GM21515 (cell line): ENCODE measurements around the gene MOB1A.
"Not testable (repeated sequence)": the region's sequence is repeated elsewhere in the genome, so short reads cannot be mapped to it uniquely, and the experiment has no call there.

Source experiments
- ATAC-seq: cut with Tn5 transposase; IDR thresholded peaks from one replicate; pipeline ENCODE4 v1.9.1; 2021; ENCODE audit not compliant: unreplicated experiment

Gene MOB1A

DNA sequence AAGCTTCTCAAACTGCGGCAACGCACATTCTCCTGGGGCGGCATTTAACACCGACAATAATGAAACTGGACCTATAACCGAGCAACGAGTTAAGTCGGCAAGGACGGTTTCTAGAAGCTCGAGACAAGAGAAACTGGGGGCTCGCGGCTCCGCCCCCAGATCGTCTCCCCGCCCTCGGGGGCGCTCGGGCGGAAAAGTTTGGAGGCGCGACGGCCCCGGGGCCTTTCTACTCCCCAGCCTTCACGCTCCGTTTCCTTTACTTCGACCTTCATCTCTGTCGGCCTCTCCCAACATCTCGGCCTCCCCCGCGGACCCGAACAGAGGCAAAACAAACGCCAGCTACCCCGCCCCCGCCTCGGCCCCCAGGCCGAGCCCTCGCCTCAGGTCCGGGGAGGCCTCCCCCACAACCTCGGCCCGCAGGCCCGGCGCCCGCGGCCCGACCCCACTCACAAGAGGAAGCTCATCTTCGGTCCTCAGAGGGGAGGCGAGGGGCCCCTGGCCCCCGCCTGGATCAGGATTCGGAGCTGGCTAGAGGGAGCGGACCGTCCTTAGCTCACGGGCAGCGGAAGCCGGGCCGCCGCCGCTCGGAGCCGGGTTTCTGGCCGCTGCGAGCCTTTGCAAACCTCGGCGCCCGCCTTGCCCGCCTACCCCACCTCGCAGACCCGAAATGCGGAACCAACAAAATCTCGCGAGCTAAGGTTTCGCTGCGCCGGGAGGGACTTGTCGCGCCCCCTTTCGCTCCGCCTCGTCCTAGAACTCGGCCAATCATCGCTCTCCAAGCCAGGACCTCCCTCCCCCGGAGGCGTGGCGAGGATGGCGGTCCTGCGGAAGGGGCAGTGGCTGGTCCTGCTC is at the start of gene MOB1A:
MOB1A (minus strand) TSS at position 669 of the 852 bp plus-strand sequence; CDS start at position 464, 205 bp downstream.
- ATAC-seq = peak; percentile 82

DNA sequence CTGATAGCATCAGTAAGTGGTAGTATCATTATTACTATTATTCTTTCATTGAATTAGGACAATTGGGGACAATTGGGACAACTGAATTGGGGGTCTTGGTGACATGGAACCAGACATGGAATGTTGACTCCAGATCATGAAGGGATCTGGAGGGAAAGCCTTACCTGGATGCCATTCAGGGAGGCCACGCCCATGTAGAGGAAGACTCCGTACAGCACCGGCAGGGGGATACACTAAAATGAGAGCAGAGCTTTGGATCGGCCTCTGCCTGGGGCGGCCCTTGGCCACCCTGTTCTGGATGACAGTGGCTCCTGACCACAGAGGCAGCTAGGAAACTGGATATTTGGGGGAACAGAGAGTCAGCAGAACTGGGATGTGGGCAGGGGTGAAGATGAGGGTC is 49.0 kb upstream of the MOB1A start:
- no peak for ATAC-seq

DNA sequence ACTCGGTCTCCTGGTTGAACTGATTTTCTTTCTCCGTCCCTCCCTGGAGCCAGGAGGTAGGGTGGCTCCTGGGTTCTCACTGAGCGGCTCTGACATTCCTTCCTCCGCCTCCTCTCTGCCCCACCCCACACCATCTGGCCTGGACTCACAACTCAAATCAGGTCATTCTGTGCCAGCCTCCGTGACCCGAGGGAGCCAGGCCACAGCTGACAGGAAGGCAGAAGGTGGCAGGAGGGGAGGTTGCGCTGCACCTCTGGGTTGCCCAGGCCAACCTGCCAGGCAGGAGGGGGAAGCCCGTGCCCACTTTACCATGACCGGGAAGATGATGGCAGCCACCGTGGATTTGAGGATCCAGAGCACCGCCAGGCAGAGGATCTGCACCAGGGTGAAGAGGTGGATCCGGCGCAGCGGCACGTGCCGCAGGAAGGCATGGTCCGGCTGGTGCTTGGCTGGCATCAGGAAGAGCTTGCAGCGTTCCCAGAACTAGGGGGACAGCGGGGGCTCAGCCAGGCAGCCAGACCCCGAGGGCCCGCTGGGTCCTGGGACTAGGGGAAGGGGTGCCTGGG is 48.1 kb upstream of the MOB1A start:
- ATAC-seq = no peak

DNA sequence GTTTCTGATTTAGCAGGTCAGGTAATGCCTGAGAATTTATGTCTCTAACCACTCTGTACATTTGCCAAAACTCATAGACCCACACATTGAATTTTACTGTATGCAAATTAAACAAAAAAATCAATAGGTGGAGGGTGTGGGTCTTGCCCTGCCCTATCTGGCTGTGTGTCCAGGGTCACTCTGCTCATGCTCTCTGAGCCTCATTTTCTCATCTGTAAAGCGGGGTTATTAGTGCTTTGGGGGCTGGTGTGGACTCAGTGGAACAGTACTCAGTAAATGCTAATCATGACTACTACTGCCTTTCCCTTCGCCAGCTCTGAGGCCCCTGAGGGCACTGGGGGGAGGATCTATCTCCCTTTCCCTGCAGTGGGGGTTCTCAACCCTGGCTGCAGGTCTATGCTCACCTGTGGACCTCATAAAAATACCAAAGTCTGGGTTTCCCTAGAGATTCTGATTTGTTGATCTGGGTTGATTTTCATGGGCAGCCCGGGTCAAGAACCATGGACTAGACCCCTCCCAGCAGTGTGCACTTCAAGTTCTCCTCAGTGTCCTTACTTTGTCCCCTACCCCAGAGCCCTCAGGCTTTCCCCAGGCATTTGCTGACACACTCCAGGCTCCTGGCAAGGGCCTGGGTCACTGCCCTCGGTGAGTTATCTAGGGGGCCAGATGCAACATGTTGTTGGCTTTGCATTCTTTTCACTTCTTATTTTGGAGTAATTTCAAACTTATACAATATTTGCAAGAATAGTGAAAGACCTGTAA is 47.2 kb upstream of the MOB1A start:
- no peak for ATAC-seq

DNA sequence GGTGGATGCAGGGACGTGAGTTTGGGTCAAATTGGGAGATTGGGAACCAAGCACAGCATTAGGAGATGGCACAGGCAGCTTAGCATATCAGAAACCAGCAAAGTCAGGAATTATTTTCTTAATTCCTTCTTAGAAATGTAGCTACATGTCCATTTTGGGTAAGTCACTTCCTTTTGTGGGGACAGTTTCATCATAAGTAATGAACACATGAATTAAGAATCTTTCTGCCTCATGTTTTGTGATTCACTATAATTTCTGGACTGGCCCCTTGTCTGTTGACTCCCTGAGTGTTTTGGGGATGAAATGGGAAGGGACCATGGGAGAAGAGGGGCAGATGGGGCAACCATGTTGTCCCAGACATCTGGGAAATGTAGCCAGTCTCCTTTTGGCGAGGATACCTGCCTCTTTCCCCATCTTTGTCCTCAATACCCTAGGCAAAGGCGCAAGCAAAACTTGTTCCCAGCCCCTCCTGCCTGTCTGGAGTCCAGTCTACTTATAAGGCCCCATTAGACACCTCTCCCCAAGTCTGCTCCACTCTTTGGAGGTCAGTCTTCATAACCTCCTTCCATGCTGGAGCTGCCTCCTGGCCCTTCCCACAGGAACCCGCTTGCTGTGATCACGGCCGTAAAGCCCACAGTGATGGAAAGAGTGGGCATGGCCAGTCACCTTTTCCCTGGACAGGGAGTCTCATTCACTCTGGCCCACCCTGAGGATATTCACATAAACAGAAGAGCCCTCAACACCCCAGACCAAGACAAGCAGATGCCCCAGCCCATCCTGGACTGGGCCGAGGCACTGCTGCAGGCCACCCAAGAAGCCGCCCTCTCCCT is 45.5 kb upstream of the MOB1A start:
- no peak for ATAC-seq

DNA sequence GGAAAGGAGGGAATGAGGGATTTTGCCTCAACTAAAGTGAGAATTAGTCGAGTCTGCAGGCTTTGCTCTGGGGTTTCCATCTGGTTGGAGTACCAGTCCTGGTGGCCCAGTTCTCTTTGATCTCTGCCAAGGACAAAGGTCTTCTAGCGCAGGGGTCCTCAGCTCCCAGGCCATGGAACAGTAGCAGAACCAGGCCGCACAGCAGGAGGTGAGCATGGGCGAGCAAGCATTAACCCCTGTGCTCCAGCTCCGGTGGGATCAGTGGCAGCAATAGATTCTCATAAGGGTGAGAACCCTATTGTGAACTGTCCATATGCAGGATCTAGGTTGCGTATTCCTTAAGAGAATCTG is 43.6 kb upstream of the MOB1A start:
- ATAC-seq = no peak

DNA sequence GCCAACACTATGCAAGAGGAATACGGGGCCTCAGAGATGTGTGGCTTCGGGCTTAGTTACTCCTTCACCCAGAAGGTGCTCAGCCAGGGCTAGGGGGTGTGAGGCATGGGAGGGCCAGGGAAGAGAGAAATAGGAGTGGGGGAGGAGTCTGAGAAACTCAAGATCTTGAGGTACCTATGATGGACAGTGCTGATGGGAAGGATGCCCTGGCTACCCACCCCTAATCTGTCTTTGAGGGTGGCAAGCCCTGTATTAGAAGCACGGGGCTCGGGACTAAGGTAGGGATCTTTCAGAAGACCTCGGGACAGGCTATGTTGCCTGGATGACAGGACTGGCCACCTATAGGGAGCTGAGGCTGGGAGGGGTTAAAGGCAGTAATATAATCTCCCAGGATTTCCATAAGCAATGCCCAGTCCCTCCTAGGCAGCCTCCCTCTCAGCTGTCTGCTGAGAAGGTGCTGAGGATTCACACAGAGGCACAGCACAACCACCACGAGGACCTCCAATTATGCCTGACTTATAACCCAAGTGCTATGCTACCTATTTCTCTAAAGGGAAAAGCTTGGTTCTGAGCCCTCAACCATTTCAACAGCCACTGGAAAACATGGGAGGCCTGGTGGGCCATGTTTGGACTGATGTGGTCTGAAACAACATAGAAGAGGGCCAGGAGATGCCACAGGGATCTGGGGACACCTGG is 43.1 kb upstream of the MOB1A start:
- ATAC-seq = no peak

DNA sequence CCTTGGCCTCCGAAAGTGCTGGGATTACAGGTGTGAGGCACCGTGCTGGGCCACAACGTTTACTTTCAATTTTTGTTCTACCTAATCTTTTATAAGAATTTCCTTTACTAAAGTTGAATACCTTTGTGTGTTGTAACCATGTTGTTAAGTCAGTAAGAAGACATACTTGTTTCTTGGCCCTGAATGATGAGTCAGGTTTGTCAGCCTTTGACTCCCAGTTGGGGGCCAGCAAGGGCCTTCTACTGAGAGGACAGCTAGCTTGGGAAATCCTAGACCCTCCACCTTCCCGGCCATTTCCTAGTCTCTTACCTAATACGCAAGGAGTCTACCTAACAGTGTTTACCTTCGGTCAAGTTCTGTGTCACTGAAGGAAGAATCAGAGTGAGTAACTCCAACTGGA is 42.4 kb upstream of the MOB1A start:
- no peak for ATAC-seq

DNA sequence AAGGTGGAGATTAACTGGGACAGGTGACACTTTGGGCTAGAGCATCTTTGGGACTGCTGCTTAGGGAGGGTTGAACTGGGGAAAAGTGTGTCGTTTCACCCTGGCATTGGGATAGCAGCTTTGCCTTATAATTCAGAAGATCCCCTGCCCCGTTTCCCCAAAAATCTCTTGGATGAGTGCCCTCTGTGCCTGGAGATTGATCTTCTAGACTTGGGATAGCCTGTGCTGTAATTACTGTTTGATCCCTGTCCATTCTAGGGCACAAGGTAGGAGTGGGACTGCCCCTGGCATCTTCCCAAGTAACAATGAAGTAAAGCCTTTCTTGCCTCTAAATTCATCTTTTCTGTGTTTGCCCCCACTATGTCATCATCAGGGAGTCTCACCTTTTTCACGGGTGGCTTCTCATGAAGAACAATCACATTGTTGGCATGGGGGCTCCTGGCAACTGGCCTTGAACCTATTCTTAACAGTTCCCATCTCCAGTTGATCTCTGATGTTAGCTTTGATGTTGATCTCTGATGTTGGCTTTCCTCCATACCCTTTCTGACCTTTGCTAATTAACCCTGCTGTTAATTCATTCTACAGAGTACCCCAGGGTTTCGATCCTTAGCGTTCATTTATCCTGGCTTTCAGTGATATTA is 41.3 kb upstream of the MOB1A start:
- no peak for ATAC-seq

DNA sequence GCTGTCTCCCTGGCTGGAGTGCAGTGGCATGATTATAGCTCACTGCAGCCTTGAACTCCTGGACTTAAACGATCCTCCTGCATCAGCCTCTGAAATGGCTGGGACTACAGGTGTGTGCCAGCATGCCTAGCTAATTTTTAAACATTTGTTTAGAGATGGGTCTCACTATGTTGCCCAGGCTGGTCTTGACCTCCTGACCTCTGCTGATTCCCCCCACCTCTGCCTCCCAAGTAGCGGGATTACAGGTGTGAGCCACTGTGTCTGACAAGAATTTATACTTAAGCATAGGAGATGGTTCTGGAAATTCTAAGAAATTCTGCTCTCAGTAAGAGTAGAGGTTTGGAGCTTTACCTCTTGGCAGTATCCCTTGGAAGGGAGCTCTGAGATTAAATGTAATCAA is 38.0 kb upstream of the MOB1A start:
- ATAC-seq = no peak

DNA sequence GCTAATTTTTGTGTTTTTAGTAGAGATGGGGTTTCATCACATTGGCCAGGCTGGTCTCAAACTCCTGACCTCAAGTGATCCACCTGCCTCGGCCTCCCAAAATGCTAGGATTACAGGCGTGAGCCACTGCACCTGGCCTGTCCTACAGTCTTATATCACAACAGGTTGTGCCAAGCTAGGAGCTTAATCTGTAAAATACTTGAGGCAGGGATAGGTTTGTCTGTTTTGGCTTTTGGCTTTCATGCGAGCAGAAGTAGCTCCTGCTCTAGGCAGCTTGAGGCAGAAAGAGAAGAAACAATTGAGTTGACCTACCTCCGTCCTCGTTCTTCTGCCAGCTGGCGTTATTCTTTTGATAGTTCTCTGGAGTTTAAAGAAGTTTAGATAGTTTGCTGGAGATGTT is 37.1 kb upstream of the MOB1A start:
- not testable (repeated sequence) for ATAC-seq

DNA sequence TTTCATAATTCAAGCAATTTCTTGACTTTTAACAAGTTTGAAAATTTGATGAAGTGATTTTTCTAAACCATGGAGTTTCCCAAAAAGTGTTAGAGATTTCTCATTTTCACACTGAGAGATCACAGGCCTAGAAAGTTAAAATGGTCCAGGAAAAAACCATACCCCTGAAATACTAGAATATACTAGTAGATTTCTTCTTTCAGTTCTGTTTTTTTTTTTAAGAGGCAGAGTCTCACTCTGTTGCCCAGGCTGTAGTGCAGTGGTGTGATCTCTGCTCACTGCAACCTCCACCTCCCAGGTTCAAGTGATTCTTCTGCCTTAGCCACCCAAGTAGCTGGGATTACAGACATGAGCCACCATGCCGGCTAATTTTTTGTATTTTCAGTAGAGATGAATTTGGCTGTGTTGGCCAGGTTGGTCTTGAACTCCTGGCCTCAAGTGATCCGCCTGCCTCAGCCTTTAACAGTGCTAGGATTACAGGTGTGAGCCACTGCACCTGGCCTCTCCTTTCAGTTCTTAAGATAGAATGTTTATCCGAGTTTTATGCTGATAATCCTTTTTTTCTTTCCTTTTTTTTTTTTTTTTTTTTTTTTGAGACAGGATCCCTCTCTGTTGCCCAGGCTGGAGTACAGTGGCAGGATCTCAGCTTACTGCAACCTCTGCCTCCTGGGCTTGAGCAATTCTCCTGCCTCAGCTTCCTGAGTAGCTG is 34.2 kb upstream of the MOB1A start:
- ATAC-seq = no peak

DNA sequence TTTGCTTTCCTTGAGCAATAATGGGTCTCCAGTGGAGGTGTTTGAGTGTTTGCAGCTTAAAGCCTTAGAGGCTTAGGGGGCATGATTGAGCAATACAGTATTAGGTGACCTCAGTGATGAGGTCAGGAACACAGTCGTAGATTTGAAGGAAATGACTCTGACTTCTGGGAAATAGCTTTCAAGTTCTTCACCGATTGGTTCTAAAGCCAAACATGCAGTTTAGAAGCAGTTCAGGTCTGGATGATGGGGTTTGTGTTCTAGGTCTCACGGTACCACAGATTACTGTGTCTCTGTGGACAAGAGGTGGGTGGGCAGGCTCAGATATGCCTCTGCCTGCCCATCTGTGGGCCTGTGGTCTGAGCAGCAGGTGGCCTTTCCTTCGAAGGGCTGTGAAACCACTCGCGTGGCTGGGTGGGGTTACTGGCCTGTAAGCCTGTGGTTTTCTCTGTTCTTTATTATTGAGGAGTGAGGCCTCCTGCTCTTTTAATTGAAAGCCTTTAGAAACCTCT is 27.6 kb upstream of the MOB1A start:
- ATAC-seq = peak; percentile 66

DNA sequence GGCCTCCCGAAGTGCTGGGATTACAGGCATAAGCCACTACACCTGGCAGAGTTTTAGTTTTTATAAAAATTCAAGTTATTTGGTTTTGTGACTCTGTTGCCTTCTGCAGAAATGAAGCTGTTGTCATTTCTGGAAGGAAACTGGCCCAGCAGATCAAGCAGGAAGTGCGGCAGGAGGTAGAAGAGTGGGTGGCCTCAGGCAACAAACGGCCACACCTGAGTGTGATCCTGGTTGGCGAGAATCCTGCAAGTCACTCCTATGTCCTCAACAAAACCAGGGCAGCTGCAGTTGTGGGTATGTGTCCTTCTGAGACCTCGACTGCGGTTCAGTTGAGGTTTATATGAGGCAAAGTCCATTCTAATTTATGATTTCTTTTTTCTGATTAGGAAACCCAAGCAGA is 26.9 kb upstream of the MOB1A start:
- ATAC-seq = no peak

DNA sequence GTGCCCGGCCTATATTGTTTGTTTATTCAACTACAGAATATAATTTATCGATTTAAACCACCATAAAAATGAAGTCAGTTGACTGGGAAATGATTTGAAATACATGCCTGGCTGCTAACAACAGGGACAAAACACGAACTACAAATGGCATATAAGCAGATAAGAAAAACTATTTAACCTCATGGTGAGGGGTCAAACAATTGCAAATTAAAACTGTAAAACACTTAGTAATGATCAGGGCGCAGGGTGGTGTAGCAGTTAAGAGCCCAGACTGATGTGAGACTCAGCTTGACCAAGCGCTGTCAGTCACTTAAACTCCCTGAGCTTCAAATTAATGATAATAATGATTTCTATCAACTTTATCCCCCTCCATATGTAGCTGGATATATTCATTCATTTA is 26.4 kb upstream of the MOB1A start:
- no peak for ATAC-seq

DNA sequence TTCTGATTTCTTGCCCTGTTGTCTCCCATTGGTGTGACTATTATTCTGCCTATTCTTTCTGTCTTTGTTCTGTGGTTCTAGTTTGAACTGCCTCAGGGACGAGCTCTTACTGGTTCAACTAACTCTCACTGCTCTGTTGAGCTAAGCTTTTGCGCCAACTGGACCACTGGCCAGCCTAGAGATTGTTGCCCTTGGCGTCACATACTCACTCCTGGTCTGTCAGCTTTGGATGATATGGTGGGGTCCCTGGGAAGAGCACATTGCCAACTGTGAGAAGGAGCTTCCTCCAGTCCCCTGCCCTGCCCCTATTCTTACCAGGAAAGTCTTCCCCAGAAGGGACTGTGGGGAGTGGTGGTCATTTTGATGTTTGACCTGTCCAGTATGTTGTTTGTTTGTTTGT is 25.8 kb upstream of the MOB1A start:
- ATAC-seq = no peak

DNA sequence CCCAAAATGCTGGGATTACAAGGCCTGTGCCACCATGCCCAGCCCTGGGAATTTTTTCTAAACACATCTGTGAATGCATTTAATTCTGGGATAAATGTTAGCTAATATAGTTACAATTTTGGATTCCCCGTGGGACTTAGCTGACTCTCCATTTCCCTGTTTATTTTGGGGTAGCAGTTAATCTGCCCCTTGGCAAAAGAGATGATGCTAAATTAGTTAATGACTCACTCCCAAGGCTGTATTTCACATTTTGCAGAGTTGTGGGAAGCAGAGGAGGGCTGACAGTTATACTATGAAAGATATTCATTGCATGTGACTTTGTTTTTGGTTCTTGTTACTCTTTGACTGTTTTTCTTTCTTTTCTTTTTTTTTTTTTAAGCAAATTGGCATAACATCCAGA is 22.9 kb upstream of the MOB1A start:
- no peak for ATAC-seq

DNA sequence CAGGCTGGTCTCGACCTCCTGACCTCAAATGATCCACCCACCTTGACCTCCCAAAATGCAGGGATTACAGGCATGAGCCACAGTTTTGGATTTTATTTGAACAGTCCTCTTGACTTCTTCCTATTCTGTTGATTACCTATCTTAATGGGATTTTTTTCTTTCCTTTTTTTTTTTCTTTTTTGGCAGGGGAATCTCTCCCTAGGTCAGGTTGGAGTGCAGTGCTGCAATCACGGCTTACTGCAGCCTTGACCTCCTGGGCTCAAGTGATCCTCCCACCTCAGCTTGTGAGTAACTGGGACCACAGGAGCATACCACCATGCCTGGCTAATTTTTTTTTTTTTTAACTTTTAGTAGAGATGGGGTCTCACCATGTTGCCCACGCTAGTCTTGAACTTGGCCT is 22.5 kb upstream of the MOB1A start:
- no peak for ATAC-seq

DNA sequence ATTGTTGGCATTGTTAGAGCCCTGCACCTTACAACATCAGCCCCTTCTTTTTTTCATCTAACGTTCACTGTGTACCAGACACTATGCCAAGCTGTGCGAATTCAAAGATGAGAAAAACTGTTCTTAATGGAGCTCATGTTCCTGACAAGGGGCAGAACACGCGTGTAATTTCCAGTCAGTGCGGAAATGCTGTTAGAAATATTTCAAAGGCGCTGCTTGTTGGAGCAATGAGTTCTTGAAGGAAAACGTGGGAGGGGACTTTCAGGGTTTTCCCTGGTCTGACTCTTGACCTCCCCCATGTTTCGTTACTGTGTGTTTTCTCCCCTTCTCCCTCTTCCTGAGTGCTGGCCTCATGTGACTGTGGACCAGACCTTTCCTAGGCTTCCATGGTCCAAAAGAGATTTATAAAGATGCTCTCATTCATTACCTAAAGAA is 21.2 kb upstream of the MOB1A start:
- ATAC-seq = no peak
